Body of pancreas (tissue), 4 donors: ENCODE results near the gene TRPM3. TPM values are rescaled to one million over a fixed set of nuclear protein-coding genes. Genes with fewer than 3 reads are reported as not detected.

Source experiments
- ATAC-seq: fragments of 150-250 bp; one replicate; pipeline ENCODE4 v1.9.1; 2016
- DNase-seq, 4 donors: peaks; one replicate each; pipeline ENCODE4 v3.0.0-alpha.2; 2019
- H3K27ac ChIP-seq, 4 donors: fragments of 200-600 bp; sonication (generic); 1 replicate in 3 of 4; 2 replicates in 1 of 4; pipeline versions ENCODE4 v1.5.1 to v1.6.1; 2016 to 2019; ENCODE audit warnings: mild to moderate bottlenecking in 1 of 4, mixed read lengths in 1 of 4, moderate library complexity in 1 of 4
- H3K27me3 ChIP-seq, 2 donors: fragments of 200-600 bp; sonication (generic); one replicate each; pipeline ENCODE4 v1.6.0; 2016; ENCODE audit warnings: mild to moderate bottlenecking in 1 of 2
- H3K36me3 ChIP-seq, 2 donors: fragments of 200-600 bp; sonication (generic); replicated peaks in 1 of 2; 2 replicates each; pipeline ENCODE4 v1.5.1; 2016; ENCODE audit warnings: low read depth in 2 of 2; ENCODE audit not compliant: insufficient read depth in 1 of 2
- H3K4me1 ChIP-seq: fragments of 200-600 bp; sonication (generic); one replicate; pipeline ENCODE4 v1.6.0; 2016
- H3K4me3 ChIP-seq, 2 donors: fragments of 200-600 bp; sonication (generic); 1 replicate in 1 of 2; 2 replicates in 1 of 2; pipeline ENCODE4 v1.5.1; 2016 to 2019
- H3K9me3 ChIP-seq, 3 donors: fragments of 200-600 bp; sonication (generic); 1 replicate in 2 of 3; 2 replicates in 1 of 3; pipeline ENCODE4 v1.5.1; 2016
- POLR2A ChIP-seq, 3 donors: fragments of 450-650 bp; IDR thresholded peaks; one replicate each; pipeline ENCODE4 v1.6.1; 2016; ENCODE audit warnings: antibody characterized with exemption in 3 of 3, mild to moderate bottlenecking in 2 of 3
- WGBS, 2 donors: methylation state at CpG; one replicate each; pipeline ENCODE4 v1.1.5; 2017; 5-methylcytosine and 5-hydroxymethylcytosine counted together
- intact Hi-C: fragments of 100-400 bp; cut with DNase I; formaldehyde crosslinking; loops from one replicate; pipeline ENCODE4 v1.15.1; 2023
- total RNA-seq, 2 donors: library from RNA; depleted of rRNA; stranded (reverse); fragments of >200 nt; gene quantifications; one replicate each; pipeline ENCODE4 v1.1.0, GENCODE V29; 2016
- TF ChIP-seq, protein P1 (sequence below), 7 experiments: fragments of 450-650 bp in 4 of 7; fragments of 200-600 bp in 3 of 7; sonication (generic) in 3 of 7; IDR thresholded peaks; one replicate each; pipeline ENCODE4 v1.5.1; 2016 to 2019; ENCODE audit warnings: antibody characterized with exemption in 7 of 7

TRPM3 gene
- total RNA-seq, 2 donors from 2014 or later: 0.78 to 1.3 TPM

DNA sequence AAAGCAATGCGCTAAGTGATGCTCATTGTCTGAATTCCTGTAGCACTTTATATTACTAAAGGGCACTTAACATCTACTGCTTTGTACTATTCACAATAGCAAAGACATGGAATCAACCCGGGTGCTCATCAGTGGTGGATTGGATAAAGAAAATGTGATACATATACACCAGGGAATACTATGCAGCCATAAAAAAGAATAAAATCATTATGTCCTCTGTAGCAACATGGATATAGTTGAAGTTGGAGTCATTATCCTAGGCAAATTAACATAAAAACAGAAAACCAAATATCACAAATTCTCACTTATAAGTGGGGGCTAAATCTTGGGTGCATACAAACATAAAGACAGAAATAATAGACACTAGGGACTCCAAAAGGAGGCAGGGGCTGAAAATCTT lies 308.3 kb downstream of the TRPM3 start:
- TF ChIP-seq POLR2A (IDR thresholded peaks at IDR 0.05): no peak
- TF ChIP-seq, protein P1, sequence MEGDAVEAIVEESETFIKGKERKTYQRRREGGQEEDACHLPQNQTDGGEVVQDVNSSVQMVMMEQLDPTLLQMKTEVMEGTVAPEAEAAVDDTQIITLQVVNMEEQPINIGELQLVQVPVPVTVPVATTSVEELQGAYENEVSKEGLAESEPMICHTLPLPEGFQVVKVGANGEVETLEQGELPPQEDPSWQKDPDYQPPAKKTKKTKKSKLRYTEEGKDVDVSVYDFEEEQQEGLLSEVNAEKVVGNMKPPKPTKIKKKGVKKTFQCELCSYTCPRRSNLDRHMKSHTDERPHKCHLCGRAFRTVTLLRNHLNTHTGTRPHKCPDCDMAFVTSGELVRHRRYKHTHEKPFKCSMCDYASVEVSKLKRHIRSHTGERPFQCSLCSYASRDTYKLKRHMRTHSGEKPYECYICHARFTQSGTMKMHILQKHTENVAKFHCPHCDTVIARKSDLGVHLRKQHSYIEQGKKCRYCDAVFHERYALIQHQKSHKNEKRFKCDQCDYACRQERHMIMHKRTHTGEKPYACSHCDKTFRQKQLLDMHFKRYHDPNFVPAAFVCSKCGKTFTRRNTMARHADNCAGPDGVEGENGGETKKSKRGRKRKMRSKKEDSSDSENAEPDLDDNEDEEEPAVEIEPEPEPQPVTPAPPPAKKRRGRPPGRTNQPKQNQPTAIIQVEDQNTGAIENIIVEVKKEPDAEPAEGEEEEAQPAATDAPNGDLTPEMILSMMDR (IDR thresholded peaks at IDR 0.05): no peak
- WGBS, 2 donors: 80 to 92% methylated on average over 2 of the region's 2 CpGs

GRCh38 chr9:70811638-70812037 lies 309.8 kb downstream of the TRPM3 start:
- H3K4me3 ChIP-seq: no peak overlapping the region
- ATAC-seq (no peak), DNase-seq (no peak)
- no peak overlapping the region for H3K27ac ChIP-seq
- H3K4me1 ChIP-seq: no peaks in the 10 kb centered on the region
- H3K9me3 ChIP-seq: no peaks in the 10 kb centered on the region
- intact Hi-C loops: no loop called here
- H3K27me3 ChIP-seq: no peaks in the 10 kb centered on the region
- WGBS, 2 donors: 0 to 55% methylated on average over 1 of the region's 1 CpG
- no peaks in the 10 kb centered on the region for H3K36me3 ChIP-seq
- TF ChIP-seq POLR2A (IDR thresholded peaks at IDR 0.05): no peak
- TF ChIP-seq, protein P1 (IDR thresholded peaks at IDR 0.05): no peak

More for the DNA sequence above, 308.3 kb downstream of the TRPM3 start:
- intact Hi-C loops: no loop called here
- no peaks in the 10 kb centered on the region for H3K4me1 ChIP-seq
- no peaks in the 10 kb centered on the region for H3K36me3 ChIP-seq
- DNase-seq (no peak), ATAC-seq (no peak)
- no peaks in the 10 kb centered on the region for H3K9me3 ChIP-seq
- H3K4me3 ChIP-seq: no peak overlapping the region
- H3K27ac ChIP-seq: no peak overlapping the region
- H3K27me3 ChIP-seq: no peaks in the 10 kb centered on the region

DNA sequence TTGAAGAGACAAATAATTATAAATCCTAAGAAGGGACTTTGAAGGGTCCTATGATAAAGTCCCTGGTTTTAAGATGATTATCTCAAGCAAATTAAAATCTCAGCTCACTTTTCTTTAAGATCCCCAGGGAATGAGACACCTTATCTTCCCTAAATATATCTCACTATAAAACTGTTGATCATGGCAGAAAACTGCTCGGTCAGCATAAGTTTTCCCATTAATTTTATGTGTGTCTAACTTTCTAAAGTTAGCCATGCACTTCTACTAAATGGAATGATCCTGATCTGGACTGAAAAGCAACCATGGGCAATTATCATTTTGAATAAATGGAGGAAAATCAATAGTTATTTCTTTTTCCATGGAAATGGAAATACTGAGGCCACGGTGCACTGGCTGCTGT lies 314.5 kb downstream of the TRPM3 start:
- no peak for TF ChIP-seq POLR2A (IDR thresholded peaks at IDR 0.05)
- TF ChIP-seq, protein P1 (IDR thresholded peaks at IDR 0.05): no peak

DNA sequence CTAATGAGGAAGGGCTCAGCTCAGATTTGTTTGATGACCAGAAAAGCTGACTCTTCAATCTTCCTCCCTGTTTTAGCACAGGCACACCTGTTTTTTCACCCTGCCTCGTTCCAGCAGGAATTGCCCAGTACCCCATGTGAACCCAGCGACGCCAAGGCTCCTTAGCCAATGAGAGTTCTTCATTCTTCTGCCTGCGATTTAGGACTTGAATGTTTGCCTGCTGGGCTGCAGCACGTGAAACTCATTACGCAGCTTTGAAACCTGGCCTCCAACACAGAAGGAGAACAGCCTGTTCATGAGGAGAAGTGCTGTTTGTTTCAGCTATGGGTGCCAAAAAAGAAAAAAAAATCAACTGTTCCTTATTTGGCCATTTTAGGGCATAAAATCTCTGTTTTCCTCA lies 315.5 kb downstream of the TRPM3 start:
- Histone ChIP-seq H3K36me3 (no peaks in the 10 kb centered on the region), H3K4me3 (no peak overlapping the region), H3K9me3 (no peaks in the 10 kb centered on the region), H3K27ac (no peak overlapping the region), H3K27me3 (no peaks in the 10 kb centered on the region), H3K4me1 (no peaks in the 10 kb centered on the region)
- WGBS, 2 donors: 52 to 71% methylated on average over 6 of the region's 6 CpGs
- no peak for ATAC-seq
- TF ChIP-seq, protein P1 (IDR thresholded peaks at IDR 0.05): no peak
- no peak for TF ChIP-seq POLR2A (IDR thresholded peaks at IDR 0.05)
- peak in 3 of 4 donors; percentile 19 to 40 (median 36) for DNase-seq
- intact Hi-C loops: no loop called here

More for the DNA sequence above, 314.5 kb downstream of the TRPM3 start:
- DNase-seq (no peak), ATAC-seq (no peak)
- Histone ChIP-seq H3K27me3 (no peaks in the 10 kb centered on the region), H3K36me3 (no peaks in the 10 kb centered on the region), H3K4me1 (no peaks in the 10 kb centered on the region), H3K9me3 (no peaks in the 10 kb centered on the region), H3K4me3 (no peak overlapping the region), H3K27ac (no peak overlapping the region)
- WGBS, 2 donors: 52 to 67% methylated on average over 2 of the region's 2 CpGs
- intact Hi-C loops: no loop called here

GRCh38 chr9:70802758-70803436 lies 318.5 kb downstream of the TRPM3 start:
- Histone ChIP-seq H3K27me3 (no peaks in the 10 kb centered on the region), H3K27ac (no peak overlapping the region), H3K4me1 (no peaks in the 10 kb centered on the region), H3K4me3 (no peak overlapping the region), H3K36me3 (no peaks in the 10 kb centered on the region), H3K9me3 (no peaks in the 10 kb centered on the region)
- intact Hi-C loops: no loop called here
- DNase-seq: no peak
- TF ChIP-seq POLR2A (IDR thresholded peaks at IDR 0.05): no peak
- TF ChIP-seq, protein P1 (IDR thresholded peaks at IDR 0.05): no peak
- WGBS, 2 donors: 78 to 81% methylated on average over 6 of the region's 6 CpGs
- ATAC-seq: no peak
